ENCODE measurements around the gene CLIP3.

- TF ChIP-seq ZNF274 (IDR thresholded peaks at IDR 0.05; ENCODE audit: low read depth, low read length) (no peak), SUZ12 (IDR thresholded peaks at IDR 0.05; ENCODE audit: extremely low read depth, insufficient read depth, insufficient read length) (no peak)
Observed at GRCh38 chr19:35987571-35987896, 45.1 kb downstream of the CLIP3 start.

All from NT2/D1 (cell line).